Stimulated activated CD4-positive, alpha-beta T cell treated with anti-CD3 and anti-CD28 coated beads, Interleukin-12 subunit alpha, Interleukin-12 subunit beta, amount 100 ng/mL, for 24 hours (primary cell): Measurements from ENCODE around the gene SHC1.

ENCODE experiments used
- DNase-seq, 2 experiments: peaks; one replicate each; pipeline ENCODE4 v3.0.0-alpha.2; 2020; ENCODE audit warnings: low read depth in 2 of 2

SHC1 gene

GRCh38 chr1:154973344-154974101 is 3.0 kb upstream of the SHC1 start:
- peak; percentile 78 to 98 for DNase-seq

- DNase-seq: no peak
Observed at GRCh38 chr1:154972517-154973343, 2.2 kb upstream of the SHC1 start.

GRCh38 chr1:154972213-154972516 is 1.6 kb upstream of the SHC1 start:
- DNase-seq: no peak

GRCh38 chr1:154971341-154971998 is 923 bp upstream of the SHC1 start:
- no peak for DNase-seq

GRCh38 chr1:154969860-154970452 is 591 bp downstream of the SHC1 start:
- no peak for DNase-seq

GRCh38 chr1:154969246-154969645 is 1.3 kb downstream of the SHC1 start:
- DNase-seq: no peak

GRCh38 chr1:154968731-154969130 is 1.8 kb downstream of the SHC1 start:
- no peak for DNase-seq

GRCh38 chr1:154967331-154967950 is 3.1 kb downstream of the SHC1 start:
- no peak for DNase-seq

GRCh38 chr1:154966111-154966510 is 4.4 kb downstream of the SHC1 start:
- DNase-seq: no peak

- no peak for DNase-seq
Observed at GRCh38 chr1:154964359-154964758, 6.2 kb downstream of the SHC1 start.

- no peak for DNase-seq
Observed at GRCh38 chr1:154963643-154964042, 6.9 kb downstream of the SHC1 start.

- DNase-seq: no peak
Observed at GRCh38 chr1:154962795-154963330, 7.7 kb downstream of the SHC1 start.

- DNase-seq: no peak
Observed at GRCh38 chr1:154962156-154962749, 8.3 kb downstream of the SHC1 start.

GRCh38 chr1:154961207-154962155 is 9.1 kb downstream of the SHC1 start, which contains the start of gene PYGO2:
Gene PYGO2, minus strand, starts transcription at chr1:154961782. Its CDS starts 206 bp downstream, at chr1:154961576.
- peak; percentile 64 to 84 for DNase-seq

GRCh38 chr1:154960446-154961136 is 10.0 kb downstream of the SHC1 start:
- DNase-seq: no peak

GRCh38 chr1:154959426-154959780 is 11.1 kb downstream of the SHC1 start:
- no peak for DNase-seq

GRCh38 chr1:154958681-154959425 is 11.7 kb downstream of the SHC1 start:
- no peak for DNase-seq

GRCh38 chr1:154958036-154958435 is 12.5 kb downstream of the SHC1 start:
- DNase-seq: no peak
